ENCODE results near the gene KRTAP4-4.
A peak's percentile ranks its signal among the peaks of the same experiment; 100 is the strongest.
"Not testable (repeated sequence)": the region's sequence is repeated elsewhere in the genome, so short reads cannot be mapped to it uniquely, and the experiment has no call there.

Gene KRTAP4-4

DNA sequence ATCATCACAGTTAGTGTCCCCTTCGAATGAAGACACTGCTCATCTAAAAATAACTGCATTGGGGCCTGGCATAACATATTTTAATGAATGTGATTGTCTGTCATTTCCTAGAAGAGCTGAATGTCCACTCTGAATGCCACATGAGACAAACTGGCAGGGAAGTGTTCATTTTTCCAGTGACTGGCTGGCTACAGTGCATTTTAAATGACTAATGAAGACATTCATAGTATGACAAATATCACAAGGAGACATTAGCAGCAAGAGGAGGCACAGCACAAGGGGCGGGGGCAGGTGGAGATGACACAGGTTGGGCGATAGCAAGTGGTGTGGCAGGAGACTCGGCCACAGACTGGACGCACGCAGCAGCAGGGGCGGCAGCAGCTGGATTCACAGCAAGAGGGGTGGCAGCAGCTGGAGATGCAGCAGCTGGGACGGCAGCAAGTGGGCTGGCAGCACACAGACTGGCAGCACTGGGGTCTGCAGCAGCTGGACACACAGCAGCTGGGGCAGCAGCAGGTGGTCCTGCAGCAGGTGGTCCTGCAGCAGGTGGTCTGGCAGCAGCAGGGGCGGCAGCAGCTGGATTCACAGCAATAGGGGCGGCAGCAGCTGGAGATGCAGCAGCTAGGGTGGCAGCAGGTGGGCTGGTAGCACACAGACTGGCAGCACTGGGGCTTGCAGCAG is 11.4 kb downstream of the KRTAP4-4 start:
- not testable (repeated sequence) for DNase-seq (ENCODE audit: low spot score)

DNA sequence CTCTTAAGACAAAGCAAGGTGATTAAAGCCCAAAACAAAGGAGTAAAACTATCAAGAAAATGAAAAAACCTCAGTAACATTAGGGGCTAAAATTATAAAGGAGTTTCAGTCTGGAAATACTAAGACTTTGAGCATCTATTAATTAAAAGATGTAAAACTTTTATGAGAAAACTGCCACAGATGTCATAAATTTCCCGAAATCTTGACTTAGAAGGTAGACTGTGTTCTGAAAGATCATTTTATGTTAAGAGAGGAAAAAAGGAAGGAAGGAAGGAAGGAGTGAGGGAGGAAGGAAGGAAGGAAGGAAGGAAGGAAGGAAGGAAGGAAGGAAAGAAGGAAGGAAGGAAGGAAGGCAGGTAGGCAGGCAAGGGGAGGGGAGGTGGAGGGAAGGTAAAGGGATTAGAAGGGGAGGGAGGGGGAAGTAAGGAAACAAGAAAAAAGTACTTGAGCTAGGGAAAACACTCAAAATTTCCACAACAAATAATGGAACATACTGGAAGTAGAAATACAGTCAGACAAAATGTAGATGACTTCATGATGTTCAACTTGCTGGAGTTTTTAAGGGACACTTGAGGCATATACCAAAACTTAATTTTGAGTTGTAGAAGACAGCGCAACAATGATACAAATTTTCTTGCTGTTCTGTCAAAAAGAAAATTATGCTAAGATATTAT is 12.9 kb downstream of the KRTAP4-4 start:
- DNase-seq (ENCODE audit: low spot score): no peak

- DNase-seq (ENCODE audit: low spot score): no peak
Observed at GRCh38 chr17:41145261-41145660, 15.3 kb downstream of the KRTAP4-4 start.

- DNase-seq (ENCODE audit: low spot score): no peak
Observed at GRCh38 chr17:41144846-41145245, 15.7 kb downstream of the KRTAP4-4 start.

DNA sequence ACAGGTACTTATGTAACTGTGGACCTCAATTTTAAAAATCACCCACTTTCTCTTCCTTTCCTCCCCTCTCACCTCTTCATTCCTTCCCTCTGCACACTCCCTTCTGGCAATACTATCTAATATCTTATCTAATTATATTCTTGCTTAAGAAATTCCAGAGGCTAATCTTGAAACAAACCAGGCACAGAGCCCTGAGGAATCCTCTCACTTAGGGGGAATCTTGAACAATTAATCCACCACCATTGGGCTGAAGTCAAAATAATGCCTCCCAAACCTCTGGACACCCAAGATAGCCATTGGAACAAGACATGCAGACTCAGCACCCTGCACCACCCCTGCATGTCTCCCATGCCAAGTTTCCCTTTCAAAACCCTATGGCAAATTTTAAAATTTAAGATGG is 19.2 kb downstream of the KRTAP4-4 start:
- no peak for DNase-seq (ENCODE audit: low spot score)

DNA sequence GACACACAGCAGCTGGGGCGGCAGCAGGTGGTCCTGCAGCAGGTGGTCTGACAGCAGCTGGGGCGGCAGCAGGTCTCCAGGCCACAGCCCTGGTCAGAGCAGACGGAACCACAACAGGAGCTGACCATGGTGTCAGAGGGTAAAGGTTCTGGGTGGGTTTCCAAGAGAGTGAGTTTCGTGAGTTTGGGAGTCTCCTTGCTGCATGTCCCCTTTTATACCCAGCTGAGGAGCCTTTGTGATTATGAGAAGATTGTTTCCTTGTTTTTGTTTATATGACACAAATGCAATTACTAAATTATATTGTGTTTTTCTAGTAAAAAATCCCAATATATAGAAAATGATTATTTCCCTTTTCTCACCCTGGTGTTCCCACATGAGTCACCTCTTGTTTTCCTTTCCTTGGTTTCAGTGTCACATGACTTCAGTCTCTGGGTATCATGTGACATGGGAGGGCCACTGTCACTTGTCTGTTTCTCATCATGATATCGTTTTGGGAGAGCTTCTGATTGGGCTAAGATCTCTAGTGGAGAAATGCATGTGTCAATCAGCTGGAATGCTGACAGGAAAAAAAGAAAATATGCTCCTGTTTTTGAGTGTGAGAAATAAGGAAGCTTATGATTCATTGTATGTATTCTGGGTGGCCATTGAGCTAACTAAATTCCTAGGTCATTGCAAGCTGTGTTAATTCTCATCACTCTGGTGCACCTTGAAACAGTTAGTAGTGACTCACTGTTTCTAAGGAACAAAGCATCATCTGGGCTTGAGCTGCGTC is 20.0 kb downstream of the KRTAP4-4 start, which contains the start of gene KRTAP4-6:
KRTAP4-6 (minus strand) TSS at position 185 of the 772 bp plus-strand sequence; CDS start at position 128, 57 bp downstream.
- DNase-seq (ENCODE audit: low spot score): no peak

- DNase-seq (ENCODE audit: low spot score): not testable (repeated sequence)
Observed at GRCh38 chr17:41139865-41140264, 20.7 kb downstream of the KRTAP4-4 start.

GRCh38 chr17:41133880-41134735 is 26.4 kb downstream of the KRTAP4-4 start:
- DNase-seq (ENCODE audit: low spot score): no peak

GRCh38 chr17:41131979-41132378 is 28.6 kb downstream of the KRTAP4-4 start:
- no peak for DNase-seq (ENCODE audit: low spot score)

DNA sequence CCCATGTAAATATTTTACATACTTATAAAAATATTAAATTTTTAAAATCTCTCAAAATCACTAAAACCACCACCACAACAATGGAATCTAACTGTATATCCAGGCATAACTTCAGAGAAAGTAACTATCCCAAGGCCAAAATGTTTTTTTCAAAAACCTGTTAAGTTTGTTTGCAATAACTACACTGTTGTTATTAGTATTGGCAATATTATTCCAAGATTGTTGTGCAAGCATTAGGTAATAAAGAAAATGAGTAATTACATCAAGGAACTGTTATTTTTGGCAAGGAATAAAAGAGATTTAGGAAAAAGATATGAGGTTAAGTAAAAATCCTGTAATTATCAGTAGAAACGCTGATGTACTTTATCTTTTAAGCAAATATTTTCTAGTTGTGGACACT is 33.2 kb downstream of the KRTAP4-4 start:
- DNase-seq (ENCODE audit: low spot score): no peak

- DNase-seq (ENCODE audit: low spot score): no peak
Observed at GRCh38 chr17:41126412-41126811, 34.1 kb downstream of the KRTAP4-4 start.

GRCh38 chr17:41125064-41125463 is 35.5 kb downstream of the KRTAP4-4 start:
- no peak for DNase-seq (ENCODE audit: low spot score)

DNA sequence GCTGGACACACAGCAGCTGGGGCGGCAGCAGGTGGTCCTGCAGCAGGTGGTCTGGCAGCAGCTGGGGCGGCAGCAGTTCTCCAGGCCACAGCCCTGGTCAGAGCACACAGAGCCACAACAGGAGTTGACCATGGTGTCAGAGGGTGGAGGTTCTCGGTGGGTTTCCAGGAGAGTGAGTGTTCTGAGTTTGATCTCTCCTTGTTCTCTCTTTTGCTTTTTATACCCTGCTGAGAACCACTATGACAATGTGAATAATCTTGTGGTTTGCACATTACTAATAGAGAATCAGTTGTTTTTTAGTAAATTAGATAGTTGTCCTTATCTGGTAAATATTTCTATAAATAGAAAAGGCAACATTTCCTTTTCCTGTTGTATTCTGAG is 36.6 kb downstream of the KRTAP4-4 start, which contains the start of gene KRTAP4-12:
KRTAP4-12 (minus strand) TSS at position 192 of the 381 bp plus-strand sequence; CDS start at position 132, 60 bp downstream.
- DNase-seq (ENCODE audit: low spot score): not testable (repeated sequence)

DNA sequence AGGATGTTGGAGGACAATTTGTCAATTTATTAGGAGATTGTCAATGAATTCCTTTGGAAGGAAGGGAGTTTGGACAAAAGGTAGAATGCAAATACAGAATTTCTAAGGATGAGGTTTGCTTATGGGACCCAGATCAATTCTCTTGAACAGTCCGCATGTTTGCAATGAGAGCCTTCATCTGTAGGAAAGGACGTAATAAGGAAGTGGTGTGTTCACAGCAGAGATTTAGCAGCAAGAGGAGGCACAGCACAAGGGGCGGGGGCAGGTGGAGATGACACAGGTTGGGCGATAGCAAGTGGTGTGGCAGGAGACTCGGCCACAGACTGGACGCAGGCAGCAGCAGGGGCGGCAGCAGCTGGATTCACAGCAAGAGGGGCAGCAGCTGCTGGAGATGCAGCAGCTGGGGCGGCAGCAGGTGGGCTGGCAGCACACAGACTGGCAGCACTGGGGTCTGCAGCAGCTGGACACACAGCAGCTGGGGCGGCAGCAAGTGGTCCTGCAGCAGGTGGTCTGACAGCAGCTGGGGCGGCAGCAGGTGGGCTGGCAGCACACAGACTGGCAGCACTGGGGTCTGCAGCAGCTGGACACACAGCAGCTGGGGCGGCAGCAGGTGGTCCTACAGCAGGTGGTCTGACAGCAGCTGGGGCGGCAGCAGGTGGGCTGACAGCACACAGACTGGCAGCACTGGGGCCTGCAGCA is 37.1 kb downstream of the KRTAP4-4 start:
- DNase-seq (ENCODE audit: low spot score): not testable (repeated sequence)

DNA sequence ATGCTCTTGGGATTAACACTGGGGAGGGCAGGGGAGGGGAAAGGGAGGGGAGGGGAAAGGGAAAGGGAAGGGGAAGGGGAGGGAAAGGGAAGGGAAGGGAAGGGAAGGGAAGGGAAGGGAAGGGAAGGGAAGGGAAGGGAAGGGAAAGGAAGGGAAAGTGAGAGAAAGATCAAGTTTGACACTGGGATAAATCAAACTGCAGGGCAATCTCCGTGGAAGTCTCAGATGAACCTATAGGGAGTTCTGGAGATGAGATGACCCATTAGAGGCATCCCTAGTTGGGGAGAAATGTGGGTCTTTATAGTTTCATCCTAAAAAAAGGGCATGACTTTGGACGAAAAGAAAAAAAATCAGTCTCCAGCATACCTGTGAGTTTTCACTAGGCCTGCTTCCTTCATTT is 38.8 kb downstream of the KRTAP4-4 start:
- no peak for DNase-seq (ENCODE audit: low spot score)

GRCh38 chr17:41119696-41120690 is 40.6 kb downstream of the KRTAP4-4 start:
- peak; percentile 15 for DNase-seq (ENCODE audit: low spot score)

DNA sequence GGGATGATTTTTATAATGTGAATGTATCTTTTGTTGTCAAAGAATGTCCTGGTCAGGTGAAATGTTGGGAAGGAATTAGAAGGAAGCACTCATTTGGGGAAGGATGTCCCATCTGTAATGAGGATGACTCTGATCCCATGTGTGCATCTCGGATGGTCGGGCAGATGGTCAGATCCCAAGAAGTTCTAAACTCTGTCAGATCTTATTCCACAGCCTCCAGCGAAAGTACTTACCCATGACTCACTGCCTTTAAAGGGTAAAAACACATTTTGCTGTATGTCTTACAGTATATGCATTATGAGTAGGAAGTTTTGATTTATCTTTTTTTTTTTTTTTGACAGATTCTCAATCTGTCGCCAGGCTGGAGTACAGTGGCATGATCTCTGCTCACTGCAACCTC is 41.8 kb downstream of the KRTAP4-4 start:
- DNase-seq (ENCODE audit: low spot score): no peak

GRCh38 chr17:41117846-41118386 is 42.6 kb downstream of the KRTAP4-4 start, which contains the start of gene KRTAP4-11:
Gene KRTAP4-11, minus strand, starts transcription at chr17:41118373. Its CDS starts 58 bp downstream, at chr17:41118315.
- DNase-seq (ENCODE audit: low spot score): not testable (repeated sequence)

- no peak for DNase-seq (ENCODE audit: low spot score)
Observed at GRCh38 chr17:41116297-41116696, 44.3 kb downstream of the KRTAP4-4 start.

Measured in NAMALWA (cell line).